Measurements from ENCODE around the gene KLHL25.
A peak's percentile ranks its signal among the peaks of the same experiment; 100 is the strongest.

Gene KLHL25

DNA sequence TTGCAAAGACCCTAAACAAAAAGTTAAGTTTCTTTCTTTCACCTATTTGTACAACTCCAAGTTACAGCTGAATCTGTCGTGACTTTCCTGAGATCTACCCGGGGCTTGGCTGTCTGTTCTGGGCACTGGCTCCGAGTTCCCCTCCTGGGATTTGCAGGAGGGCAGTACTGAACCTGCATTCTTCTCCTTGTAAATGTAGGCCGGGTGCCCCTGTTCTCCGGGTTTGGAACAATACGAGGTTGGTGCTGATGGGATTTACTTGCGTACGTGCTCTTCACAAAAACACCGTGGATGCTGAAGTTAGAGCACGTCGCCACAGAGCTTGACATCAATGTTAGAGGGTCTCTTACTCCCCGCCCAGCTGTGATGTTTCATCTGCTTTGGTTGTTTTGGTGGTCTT is 48.1 kb downstream of the KLHL25 start:
- no peak for DNase-seq

DNA sequence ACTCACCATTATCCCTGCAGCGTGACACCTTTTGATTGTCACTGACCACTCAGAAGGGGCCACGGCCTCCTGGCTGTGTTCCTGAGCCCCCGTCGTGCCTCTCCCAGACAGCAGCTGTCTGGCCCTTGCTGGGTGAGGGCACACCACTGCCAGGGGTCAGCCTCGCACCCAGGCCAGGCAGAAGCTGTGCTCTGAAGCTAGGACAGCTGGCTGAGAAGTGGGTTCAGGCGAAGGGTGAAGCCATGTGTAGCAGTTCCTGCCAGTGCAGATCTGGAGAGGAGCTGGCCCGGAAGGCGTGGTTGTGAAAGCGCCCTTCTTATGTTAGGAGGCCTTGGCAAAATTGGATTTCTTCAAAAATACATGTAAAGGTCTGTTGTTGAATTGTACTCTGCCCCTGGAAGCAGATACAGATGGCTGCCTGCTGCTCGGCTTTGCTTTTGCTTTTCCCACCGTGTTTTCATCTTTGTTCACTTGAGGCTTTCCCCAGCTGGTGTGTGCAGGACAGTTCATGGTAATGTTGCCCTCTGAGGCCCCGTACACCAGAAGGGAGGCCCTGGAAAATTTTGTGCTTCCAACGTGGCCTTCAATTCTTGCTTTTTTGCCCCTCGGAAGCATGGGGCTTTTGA is 49.1 kb downstream of the KLHL25 start:
- DNase-seq: no peak

DNA sequence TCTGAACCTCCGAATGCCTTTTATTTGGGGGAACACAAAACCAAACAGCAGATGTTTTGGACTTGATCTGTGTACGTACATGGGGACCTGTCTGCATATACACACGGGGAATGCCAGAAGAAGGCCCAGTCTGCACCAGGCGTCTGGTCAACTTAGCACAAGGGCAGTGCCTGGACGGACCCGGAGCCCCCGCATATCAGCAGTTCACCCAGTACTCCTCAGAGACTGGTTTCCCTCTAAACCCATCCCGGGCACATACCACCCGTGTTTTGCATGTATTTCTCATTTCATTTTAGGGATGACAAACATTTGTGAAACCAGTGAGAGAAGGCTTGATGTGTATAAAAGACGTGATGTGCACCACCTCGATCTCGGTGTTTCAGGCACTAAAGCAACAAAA is 49.7 kb downstream of the KLHL25 start:
- no peak for DNase-seq

DNA sequence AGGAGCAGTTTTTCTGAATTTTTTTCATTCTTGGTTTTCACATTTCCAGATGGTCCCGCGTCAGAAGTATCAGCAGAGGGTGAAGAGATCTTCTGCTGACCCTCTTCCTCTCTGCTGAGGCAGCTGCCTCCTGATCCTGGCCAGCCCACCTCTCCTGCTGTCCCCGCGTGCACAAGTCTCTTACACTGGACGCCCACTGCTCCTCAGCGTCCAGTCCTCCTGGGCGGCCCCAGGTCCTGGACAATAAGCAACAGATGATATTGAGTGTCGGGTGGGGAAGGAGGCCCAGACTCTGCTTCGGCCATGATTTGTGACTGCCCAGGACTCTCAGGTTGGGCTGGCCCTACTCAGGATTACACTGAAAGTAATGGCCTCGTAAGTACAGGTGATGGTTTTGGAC is 50.1 kb downstream of the KLHL25 start:
- DNase-seq: no peak

DNA sequence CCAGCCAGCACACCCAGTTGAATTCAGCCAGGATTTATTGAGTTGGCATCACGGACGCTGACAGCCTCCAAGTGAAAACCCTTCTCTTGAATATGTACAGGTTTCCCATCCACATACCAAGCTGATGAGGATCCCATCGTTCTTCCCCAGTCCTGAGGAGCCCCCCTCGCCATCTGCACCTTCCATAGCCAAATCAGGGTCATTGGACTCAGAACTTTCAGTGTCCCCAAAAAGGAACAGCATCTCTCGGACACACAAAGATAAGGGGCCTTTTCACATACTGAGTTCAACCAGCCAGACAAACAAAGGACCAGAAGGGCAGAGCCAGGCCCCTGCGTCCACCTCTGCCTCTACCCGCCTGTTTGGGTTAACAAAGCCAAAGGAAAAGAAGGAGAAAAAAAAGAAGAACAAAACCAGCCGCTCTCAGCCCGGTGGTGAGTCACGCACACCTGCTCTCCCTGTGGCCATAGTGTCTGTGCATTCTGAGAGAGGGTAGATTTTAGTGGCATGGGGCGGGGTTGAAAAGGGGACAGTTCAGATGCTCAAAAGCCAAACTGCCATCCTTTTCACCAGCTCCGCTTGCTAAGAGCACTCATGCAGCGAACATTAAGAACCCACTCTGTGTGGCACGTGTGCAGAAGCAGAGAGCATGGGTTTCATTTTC is 51.2 kb downstream of the KLHL25 start:
- DNase-seq: no peak

DNA sequence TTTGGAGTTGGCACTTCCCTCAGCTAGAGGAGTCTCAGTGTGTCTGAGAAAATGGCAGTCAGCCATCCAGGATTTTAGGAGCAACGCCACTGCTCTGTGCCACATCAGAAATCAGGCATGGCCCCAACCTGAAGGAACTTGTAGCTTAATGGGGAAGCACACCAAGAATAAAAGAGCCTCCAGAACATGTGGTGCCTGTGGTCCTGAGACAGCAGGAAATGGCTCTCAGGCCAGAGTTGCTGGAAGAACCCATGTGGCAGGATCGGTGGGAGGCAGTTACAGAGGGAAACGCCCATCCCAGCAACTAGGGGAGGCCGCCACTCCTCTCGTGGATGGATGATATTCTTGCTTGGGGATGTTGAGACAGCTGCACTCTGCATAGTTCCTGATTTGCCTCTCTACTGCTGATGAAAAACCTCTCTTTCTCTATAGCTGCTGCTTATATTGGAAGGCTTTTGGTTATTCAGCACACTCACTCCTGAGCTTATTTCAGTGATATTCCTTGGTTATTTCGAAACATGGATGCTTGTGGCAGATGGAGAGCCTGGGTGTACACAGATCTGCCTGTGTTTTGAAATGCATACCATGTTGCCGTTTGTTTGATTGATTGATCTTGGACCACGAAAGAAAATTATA is 52.4 kb downstream of the KLHL25 start:
- DNase-seq: no peak

DNA sequence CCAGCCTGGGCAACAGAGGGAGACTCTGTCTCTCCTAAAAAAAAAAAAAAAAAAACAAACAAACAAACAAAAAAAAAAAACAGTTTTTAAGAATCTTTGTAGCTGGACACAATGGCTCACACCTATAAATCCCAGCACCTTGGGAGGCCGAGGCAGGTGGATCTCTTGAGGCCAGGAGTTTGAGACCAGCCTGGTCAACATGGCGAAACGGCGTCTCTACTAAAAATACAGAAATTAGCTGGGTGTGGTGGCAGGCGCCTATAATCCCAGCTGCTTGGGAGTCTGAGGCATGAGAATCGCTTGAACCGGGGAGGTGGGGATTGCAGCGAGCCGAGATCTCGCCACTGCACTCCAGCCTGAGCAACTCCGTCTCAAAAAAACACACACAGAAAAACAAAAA is 53.1 kb downstream of the KLHL25 start:
- no peak for DNase-seq

DNA sequence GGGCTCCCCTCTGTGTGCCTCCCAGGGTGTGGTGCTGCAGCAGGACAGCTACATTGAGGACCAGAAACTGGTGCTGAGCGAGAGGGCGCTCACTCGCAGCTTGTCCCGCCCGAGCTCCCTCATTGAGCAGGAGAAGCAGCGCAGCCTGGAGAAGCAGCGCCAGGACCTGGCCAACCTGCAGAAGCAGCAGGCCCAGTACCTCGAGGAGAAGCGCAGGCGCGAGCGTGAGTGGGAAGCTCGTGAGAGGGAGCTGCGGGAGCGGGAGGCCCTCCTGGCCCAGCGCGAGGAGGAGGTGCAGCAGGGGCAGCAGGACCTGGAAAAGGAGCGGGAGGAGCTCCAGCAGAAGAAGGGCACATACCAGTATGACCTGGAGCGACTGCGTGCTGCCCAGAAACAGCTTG is 53.7 kb downstream of the KLHL25 start:
- DNase-seq: no peak

DNA sequence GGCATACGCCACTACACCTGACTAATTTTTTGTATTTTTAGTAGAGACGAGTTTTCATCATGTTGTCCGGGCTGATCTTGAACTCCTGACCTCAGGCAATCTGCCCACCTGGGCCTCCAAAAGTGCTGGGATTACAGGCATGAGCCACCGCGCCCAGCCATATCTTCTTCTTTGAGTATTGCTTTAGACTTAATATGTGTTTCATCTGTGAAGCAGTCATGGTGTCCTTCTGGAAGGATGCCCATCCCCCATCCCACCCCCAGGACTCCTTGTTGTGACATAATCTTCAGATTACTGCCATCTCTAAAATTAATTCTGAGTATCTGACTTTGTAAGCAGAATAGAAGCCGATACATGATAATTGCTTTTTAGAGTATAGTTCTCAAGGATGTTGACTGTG is 57.7 kb downstream of the KLHL25 start:
- no peak for DNase-seq

DNA sequence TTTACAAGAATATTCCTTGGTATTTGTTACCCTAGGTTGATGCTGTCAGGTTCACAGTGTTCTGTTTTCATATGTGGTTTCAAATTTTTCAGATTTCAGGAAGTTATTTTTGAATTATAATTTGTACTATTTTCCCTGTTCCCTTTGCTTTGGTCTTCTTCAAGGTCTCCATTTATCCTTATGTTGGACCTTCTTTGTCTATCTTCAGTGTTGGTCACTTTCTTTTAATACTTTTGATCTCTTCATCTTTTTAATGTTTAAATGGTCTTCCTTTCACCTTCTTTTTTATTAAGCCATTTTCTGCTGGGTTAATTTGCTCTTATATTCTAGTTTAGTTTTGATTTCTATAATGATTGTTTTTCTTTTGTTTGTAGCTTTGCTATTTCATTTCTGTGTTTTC is 61.3 kb downstream of the KLHL25 start:
- no peak for DNase-seq

DNA sequence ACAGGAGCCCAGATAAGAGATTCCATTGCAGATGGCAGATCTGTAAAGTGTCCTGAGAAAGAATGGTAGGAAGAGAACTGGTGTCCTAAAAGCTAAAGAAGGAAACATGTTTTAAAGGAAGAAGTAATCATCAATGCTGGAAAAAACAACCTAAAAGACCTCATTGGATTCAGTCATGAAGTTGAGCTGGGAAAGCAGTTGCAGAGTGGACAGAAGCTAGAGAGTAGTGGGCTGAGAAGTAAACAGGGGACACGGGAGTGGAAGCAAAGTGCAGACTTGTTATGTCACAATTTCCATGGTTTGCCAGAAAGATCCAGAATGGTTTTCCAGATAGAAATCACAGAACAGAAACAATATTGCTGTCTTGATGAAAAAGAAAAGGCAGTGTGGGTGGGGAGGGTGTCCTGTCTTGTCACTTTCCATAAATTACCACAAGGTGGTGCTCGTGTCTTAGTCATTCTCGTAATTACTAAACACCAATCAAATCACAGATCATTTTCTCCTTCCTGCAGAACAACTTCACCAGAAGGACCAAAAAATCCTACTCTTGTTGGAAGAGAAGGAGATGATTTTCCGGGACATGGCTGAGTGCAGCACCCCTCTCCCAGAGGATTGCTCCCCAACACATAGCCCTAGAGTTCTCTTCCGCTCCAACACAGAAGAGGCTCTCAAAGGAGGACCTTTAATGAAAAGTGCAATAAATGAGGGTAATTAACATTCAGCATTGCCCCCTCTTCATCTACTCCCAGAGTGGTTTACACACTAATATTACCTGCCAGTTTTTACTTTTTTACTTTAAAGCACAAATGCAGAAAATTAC is 64.5 kb downstream of the KLHL25 start:
- DNase-seq: peak; percentile 88

DNA sequence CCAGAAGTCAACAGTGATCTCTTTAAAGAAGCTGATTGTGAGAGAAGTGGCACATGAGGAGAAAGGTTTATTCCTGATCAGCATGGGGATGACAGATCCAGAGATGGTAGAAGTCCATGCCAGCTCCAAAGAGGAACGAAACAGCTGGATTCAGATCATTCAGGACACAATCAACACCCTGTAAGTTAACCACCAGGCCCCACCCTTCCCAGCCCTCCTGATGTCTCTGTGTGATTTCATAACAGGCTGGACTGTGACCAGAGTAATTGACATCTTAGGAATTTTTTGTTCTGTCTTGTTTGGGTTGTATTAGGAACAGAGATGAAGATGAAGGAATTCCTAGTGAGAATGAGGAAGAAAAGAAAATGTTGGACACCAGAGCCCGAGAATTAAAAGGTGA is 67.7 kb downstream of the KLHL25 start:
- no peak for DNase-seq

DNA sequence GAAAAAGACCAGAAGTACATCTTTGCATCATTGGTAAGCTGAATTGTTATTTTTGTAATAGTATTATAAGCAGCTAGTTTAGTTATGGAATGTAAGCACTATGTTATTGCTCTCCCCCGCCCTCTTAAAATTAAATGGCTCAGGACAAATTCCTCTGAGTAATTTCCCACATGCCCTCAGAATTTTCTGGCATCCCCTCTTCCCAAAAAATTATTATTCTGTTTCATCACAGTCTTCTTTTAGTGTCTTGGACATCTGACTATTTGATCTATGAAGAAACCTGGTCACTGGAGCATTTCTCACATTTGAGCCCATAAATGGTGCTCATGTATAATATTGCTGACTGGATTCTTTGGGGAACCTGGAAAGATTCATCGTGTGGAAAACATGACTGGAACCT is 68.3 kb downstream of the KLHL25 start:
- DNase-seq: no peak

DNA sequence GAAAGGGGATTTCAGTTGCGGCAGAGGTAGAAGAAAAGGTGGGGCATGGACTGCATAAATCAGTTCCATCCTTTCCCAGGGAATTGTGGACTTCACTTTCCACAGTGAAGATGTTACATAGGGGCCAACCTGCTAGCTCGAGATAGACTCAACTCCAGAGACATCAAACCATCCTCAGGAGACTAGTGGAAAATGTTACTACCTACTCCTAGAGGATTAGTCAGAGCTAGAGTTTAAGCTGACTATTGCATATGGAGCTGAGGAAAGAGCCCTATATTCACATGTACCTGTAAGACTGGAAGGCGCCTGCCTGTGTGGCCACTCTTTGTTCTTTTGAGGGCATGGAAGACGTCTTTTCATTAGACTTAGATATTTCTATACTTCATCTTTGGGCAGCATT is 69.2 kb downstream of the KLHL25 start:
- no peak for DNase-seq

DNA sequence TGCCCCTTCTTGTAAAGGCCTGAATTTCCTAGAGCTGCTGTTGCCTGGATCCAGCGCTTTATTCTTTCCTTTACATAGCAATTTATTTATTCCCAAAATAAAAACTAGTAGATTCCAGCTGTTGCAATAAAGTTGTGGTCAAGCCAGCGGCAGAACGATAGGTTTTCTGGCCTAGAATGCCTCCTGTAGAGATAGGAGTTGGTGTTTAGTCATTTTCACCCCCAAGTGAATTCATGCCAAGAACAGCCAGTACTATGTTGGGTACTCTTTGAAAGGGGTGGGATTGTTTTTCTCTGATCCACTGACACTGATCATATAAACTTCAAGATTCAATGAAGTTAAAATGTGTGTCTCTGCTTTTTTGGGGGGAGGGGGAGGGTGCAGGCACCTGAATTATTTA is 69.7 kb downstream of the KLHL25 start:
- no peak for DNase-seq

DNA sequence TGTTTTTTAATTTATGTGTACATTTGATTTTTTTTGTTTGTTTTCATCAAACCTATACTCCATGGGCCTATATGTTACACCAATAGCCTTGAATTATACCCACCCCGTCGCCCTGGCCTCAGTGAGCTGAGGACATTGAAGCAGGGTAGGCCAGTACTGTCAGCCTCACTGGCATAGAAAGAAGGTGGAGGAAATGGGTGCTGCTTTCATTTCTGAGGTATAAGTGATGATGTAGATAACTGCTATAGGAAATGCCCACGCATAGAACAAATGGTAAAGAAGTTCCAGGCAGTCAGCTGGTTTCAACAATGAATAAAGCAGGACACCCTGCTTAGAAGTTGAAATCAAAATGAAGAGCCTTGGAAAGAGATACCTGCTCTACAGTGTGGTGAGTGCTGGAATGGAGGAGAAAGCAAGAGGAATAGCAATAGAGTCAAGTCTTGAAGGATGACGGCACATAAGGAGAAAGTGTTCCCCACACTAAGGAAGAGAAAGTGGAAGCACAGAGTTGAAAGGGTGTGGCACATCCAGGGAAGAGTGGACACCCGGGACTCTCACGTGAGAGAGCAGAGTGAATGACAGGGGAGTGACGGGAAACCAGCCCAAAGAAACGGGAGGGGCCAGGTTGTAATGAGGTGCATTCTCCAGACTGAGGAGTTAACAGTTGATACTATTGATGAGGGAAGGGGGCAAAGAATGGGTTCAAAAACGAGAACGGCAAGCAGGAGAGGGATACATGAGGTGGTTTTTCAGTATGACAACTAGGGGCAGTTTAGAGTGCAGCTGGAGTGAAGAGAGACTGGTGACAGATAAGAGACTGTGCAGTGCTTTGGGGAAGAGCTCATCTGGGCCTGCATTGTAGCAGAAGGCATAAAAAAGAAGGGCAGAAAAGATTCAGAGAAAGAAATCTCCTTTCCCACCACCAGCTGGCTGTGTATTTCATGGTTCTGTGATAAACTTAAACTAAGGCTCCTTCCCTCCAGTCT is 70.5 kb downstream of the KLHL25 start:
- peak; percentile 22 for DNase-seq

DNA sequence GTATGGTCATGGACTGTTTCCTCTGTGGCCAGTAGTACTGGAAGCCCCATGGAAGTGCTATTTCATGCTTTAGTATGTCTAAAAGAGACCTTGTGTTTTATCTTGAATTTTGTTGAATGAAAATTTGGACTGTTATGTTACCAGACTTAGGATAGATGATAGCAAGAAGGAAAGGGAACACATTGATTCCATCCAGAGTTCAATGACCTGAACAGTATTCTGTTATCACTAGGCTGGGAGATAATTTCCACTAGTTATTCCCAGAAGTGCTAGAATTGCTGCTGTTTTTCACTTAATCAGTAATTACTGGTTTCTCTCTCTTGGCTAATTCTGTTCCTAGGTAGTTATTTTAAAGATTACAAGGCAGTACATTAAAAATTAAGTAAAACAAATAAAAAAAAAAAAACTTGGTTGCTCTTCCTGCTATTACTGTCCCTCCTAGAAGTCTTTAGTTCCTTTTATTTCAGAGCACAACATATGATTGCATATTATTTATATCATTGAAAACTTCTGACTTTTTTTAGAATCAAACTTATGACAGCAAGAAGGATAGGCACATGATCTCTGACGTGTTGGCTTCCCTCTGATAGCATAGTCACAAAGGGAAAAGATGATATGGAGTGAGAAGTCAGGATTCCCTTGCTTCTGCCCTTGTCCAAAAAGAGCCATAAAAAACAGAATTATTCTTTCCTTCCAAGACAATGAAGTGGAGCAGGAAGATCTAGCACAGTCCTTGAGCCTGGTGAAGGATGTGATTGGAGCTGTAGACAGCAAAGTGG is 72.2 kb downstream of the KLHL25 start:
- no peak for DNase-seq

DNA sequence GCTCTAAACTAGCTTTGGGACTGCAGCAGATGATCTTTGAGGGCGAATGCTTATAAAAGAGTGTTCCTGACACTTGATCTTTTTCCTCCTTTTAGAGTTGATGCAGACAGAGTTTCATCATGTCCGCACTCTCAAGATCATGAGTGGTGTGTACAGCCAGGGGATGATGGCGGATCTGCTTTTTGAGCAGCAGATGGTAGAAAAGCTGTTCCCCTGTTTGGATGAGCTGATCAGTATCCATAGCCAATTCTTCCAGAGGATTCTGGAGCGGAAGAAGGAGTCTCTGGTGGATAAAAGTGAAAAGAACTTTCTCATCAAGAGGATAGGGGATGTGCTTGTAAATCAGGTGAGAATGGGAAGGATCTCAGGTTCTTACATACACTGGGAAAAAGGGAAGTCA is 75.7 kb downstream of the KLHL25 start:
- DNase-seq: no peak

DNA sequence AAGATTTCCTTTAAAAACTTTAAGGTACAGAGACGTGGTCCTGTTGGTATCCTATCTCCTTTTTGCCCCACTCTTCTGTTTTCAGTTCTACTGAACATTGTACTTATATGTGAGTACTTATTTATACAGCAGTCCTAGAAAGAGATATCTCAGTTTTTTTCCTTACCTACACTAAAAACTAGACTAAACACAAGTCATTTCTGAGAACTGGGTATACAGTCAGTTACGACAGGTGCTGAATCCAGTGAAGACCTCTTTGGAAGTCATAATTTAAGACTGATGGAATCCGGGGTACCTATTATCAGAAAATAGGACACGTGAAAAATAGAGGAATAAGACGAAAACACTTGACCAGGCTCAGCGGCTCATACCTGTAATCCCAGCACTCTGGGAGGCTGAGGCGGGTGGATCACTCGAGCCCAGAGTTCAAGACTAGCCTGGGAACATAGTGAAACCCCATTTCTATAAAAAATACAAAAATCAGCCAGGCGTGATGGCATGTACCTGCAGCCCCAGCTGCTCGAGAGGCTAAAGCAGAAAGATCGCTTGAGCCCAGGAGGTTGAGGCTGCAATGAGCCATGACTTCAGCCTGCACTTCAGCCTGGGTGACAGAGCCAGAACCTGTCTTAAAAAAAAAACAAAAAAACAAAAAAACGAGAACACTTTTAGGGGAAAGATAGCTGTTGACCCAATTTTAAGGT is 76.3 kb downstream of the KLHL25 start:
- DNase-seq: no peak

DNA sequence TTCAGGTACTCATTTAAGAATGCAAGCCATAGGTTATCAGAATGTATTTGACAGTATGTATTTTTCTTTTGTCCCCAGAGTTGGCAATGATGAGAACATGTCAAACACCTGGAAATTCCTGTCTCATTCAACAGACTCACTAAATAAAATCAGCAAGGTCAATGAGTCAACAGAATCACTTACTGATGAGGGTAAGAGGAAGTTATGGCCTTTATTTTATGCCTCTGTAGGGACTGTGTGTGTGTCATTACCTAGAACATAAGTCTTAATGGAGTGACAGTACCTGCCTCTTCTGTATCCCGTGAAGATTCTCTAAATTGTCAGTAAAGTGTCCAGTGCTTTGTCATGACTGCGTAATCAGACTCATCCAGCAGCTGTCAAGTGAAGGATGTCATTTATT is 77.5 kb downstream of the KLHL25 start:
- no peak for DNase-seq

DNA sequence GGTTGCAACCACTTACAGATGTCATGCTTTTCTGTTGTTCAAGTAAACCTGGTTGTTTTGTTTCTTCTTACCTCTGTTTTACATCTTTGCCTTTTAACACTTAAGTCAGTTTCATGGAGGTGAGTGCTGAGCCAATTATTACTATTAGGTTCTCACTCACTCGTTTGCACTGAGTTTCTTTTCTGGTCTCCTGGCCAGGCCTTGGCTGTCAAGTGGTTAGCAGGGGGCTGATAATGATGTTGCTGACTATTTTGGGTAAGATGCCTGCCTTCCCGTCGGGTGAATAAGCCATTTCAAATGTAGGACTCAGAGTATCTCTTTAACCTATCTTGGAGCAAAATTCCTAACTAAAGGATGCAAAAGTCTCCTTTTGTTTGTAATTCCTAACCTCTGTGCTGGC is 78.5 kb downstream of the KLHL25 start:
- no peak for DNase-seq

Data from hematopoietic multipotent progenitor cell treated with erythropoietin and hydrocortisone succinate and interleukin-3 and kit ligand, for 6 days (in vitro differentiated cells).